Endothelial cell of umbilical vein (primary cell): ENCODE results near the gene GJB5. TPM values are rescaled to one million over a fixed set of nuclear protein-coding genes. Genes with fewer than 3 reads are reported as not detected.

Experiments used
- BruUV-seq: library from RNA; stranded (reverse); fragments of 400-500 nt; replicated peaks from 2 replicates; lab custom pipeline; 2021; lab: Mats Ljungman, UMichigan
- CTCF ChIA-PET: fragments of 300-600, 350-600 bp; sonication (Branson Sonifier 250); formaldehyde crosslinking; loops from one replicate; lab custom pipeline; 2021; ENCODE audit warnings: antibody characterized with exemption, inconsistent platforms; lab: Charles Lee
- POLR2A ChIA-PET: fragments of 300-600, 350-600 bp; sonication (Branson Sonifier 250); formaldehyde crosslinking; loops from one replicate; lab custom pipeline; 2021; ENCODE audit warnings: antibody characterized with exemption, inconsistent platforms; lab: Charles Lee
- DNase-seq: peaks from one replicate; pipeline ENCODE4 v3.0.0-alpha.2; 2011; ENCODE audit warnings: low read depth, low spot score
- FAIRE-seq: peaks from 2 replicates; lab custom pipeline; 2011; peaks lifted over from hg19 to GRCh38; lab: Jason Lieb, UNC
- H2AFZ ChIP-seq: 2 replicates; pipeline ENCODE4 v1.6.0; 2012; ENCODE audit warnings: low read depth, low read length, control low read depth, inconsistent platforms
- H3K27ac ChIP-seq: 2 replicates; pipeline ENCODE4 v1.5.1; 2011; ENCODE audit warnings: low read depth, mild to moderate bottlenecking, control low read depth, low read length, moderate library complexity; ENCODE audit not compliant: insufficient read depth
- H3K27me3 ChIP-seq, 2 experiments: 2 replicates each; pipeline versions ENCODE4 v1.6.0 to v1.6.1; 2011; ENCODE audit warnings: low read length in 2 of 2, mixed read lengths in 1 of 2; ENCODE audit not compliant: control insufficient read depth in 2 of 2, insufficient read depth in 2 of 2
- H3K36me3 ChIP-seq, 2 experiments: 2 replicates in 1 of 2; 3 replicates in 1 of 2; pipeline ENCODE4 v1.5.1; 2011; ENCODE audit warnings: low read length in 2 of 2, mild to moderate bottlenecking in 1 of 2, moderate library complexity in 1 of 2; ENCODE audit not compliant: control insufficient read depth in 2 of 2, insufficient read depth in 2 of 2; ENCODE audit errors: extremely low read depth in 1 of 2
- H3K4me1 ChIP-seq: 3 replicates; pipeline ENCODE4 v1.5.1; 2011; ENCODE audit warnings: mild to moderate bottlenecking, low read length; ENCODE audit not compliant: control insufficient read depth, insufficient read depth; ENCODE audit errors: extremely low read depth
- H3K4me2 ChIP-seq: 2 replicates; pipeline ENCODE4 v1.6.1; 2011; ENCODE audit warnings: low read length, control low read depth, mixed read lengths; ENCODE audit not compliant: insufficient read depth
- H3K4me3 ChIP-seq, 3 experiments: fragments of 200-600 bp in 1 of 3; sonication (generic), shearing (Covaris generic) in 1 of 3; replicated peaks in 1 of 3; 2 replicates each; pipeline ENCODE4 v1.5.1; 2011 to 2016; ENCODE audit warnings: control low read depth in 3 of 3, low read length in 3 of 3, mild to moderate bottlenecking in 2 of 3, inconsistent platforms in 1 of 3, low read depth in 1 of 3, moderate library complexity in 1 of 3; ENCODE audit not compliant: insufficient read depth in 1 of 3
- H3K79me2 ChIP-seq: 2 replicates; pipeline ENCODE4 v1.6.0; 2012; ENCODE audit warnings: low read length, inconsistent platforms; ENCODE audit not compliant: control insufficient read depth, insufficient read depth
- H3K9ac ChIP-seq: replicated peaks from 2 replicates; pipeline ENCODE3; 2011; ENCODE audit warnings: low read length, control low read depth; ENCODE audit not compliant: insufficient read depth; ENCODE audit errors: extremely low read depth
- H3K9me1 ChIP-seq: replicated peaks from 3 replicates; pipeline ENCODE4 v1.6.0; 2011; ENCODE audit warnings: mild to moderate bottlenecking, low read length; ENCODE audit not compliant: control insufficient read depth, insufficient read depth; ENCODE audit errors: extremely low read depth
- H3K9me3 ChIP-seq: replicated peaks from 2 replicates; pipeline ENCODE4 v1.5.1; 2012; ENCODE audit warnings: low read length, inconsistent platforms; ENCODE audit not compliant: control insufficient read depth, insufficient read depth
- H4K20me1 ChIP-seq: replicated peaks from 2 replicates; pipeline ENCODE3; 2011; ENCODE audit warnings: mild to moderate bottlenecking, low read length; ENCODE audit not compliant: control insufficient read depth, insufficient read depth; ENCODE audit errors: extremely low read depth
- EZH2 ChIP-seq: IDR thresholded peaks from 2 replicates; pipeline ENCODE4 v1.6.1; 2012; ENCODE audit warnings: borderline replicate concordance, low read depth, mild to moderate bottlenecking, moderate library complexity, low read length, inconsistent platforms; ENCODE audit not compliant: severe bottlenecking
- FOS ChIP-seq: IDR thresholded peaks from 2 replicates; pipeline ENCODE4 v1.6.1; 2011; ENCODE audit warnings: mild to moderate bottlenecking, low read length, moderate library complexity, borderline replicate concordance; ENCODE audit not compliant: insufficient read depth
- GATA2 ChIP-seq: IDR thresholded peaks from 2 replicates; pipeline ENCODE4 v1.7.0; 2011; ENCODE audit warnings: low read depth, mild to moderate bottlenecking, moderate library complexity, mixed read lengths, low read length; ENCODE audit not compliant: insufficient read length, insufficient read depth
- JUN ChIP-seq: IDR thresholded peaks from 2 replicates; pipeline ENCODE4 v1.6.1; 2011; ENCODE audit warnings: borderline replicate concordance, low read depth; ENCODE audit not compliant: insufficient read length, insufficient read depth
- MYC ChIP-seq: IDR thresholded peaks from one replicate; pipeline ENCODE4 v1.6.1; 2011; ENCODE audit warnings: mild to moderate bottlenecking, low read depth, low read length
- POLR2A ChIP-seq: IDR thresholded peaks from 2 replicates; pipeline ENCODE4 v1.6.1; 2012; ENCODE audit warnings: low read depth, mild to moderate bottlenecking, control low read depth, low read length
- POLR2AphosphoS5 ChIP-seq: IDR thresholded peaks from 2 replicates; pipeline ENCODE4 v1.6.1; 2012; ENCODE audit warnings: low read depth, mild to moderate bottlenecking, control low read depth, low read length, moderate library complexity; ENCODE audit not compliant: insufficient read depth
- dilution Hi-C: fragments of 300-500 bp; cut with MboI; formaldehyde crosslinking; loops from one replicate; pipeline ENCODE4 v1.15.0; 2019; ENCODE audit warnings: low sequenced_read_pairs; ENCODE audit not compliant: extremely low pct_ligation_motif_present
- intact Hi-C: fragments of 100-400 bp; cut with micrococcal nuclease; formaldehyde crosslinking; loops from one replicate; pipeline ENCODE4 v1.10.0; 2022
- polyA plus RNA-seq, 4 experiments: library from polyadenylated mRNA; depleted of rRNA in 3 of 4; stranded (reverse) in 3 of 4; unstranded in 1 of 4; fragments of >200 nt; gene quantifications; 2 replicates each; pipeline versions ENCODE4 v1.2.1 to v1.2.3, GENCODE V29; 2011 to 2012; ENCODE audit warnings: missing spikeins in 1 of 4
- total RNA-seq: library from RNA; stranded (reverse); gene quantifications from 2 replicates; pipeline ENCODE4 v1.2.3, GENCODE V29; 2021
- TF ChIP-seq, protein P1 (sequence below), 2 donors: IDR thresholded peaks; 1 replicate in 1 of 2; 2 replicates in 1 of 2; pipeline ENCODE4 v1.5.1; 2011; ENCODE audit warnings: low read length in 2 of 2, mild to moderate bottlenecking in 2 of 2, moderate library complexity in 2 of 2, control low read depth in 1 of 2, inconsistent platforms in 1 of 2, low read depth in 1 of 2; ENCODE audit not compliant: insufficient read depth in 1 of 2; ENCODE audit errors: extremely low read depth in 1 of 2
- TF ChIP-seq, protein P2 (sequence below): IDR thresholded peaks from 2 replicates; pipeline ENCODE4 v1.6.1; 2011; ENCODE audit not compliant: insufficient read depth, insufficient read length

The GJB5 gene
- total and polyA plus RNA-seq, 2 donors (not counting 3 experiments of a cell fraction or from before 2014, with no cell fraction given) = not detected

DNA sequence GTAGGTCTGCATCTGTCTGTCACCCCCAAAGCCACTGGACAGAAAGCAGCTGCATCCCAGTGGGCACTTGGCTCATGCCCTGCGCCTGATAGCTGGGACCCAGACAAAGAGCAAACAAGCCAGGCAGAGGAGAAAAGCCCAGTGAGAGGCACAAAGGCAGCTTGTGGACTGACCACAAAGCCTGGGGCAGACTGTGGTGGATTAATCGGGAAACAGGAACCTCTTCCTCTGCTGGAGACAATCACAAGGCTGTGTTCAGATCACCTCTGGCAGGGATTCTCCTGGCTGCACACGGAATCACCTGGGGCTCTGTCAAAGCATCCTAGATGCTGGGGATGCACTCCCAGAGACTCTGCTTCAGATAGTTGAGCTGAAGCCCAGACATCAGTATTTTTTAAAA is 15.2 kb upstream of the GJB5 start:
- no peaks in the 10 kb centered on the region for H3K9me3 ChIP-seq
- no peaks in the 10 kb centered on the region for H3K36me3 ChIP-seq
- no peaks in the 10 kb centered on the region for H3K79me2 ChIP-seq
- intact Hi-C loops = no loop called here
- DNase-seq (no peak), FAIRE-seq (no peak)
- H3K4me2 ChIP-seq = no peak overlapping the region
- no peaks in the 10 kb centered on the region for H3K4me1 ChIP-seq
- BruUV-seq = no TSS peak
- peaks cover 2 to 3% of the 10 kb centered on the region in 2 experiments for H3K27me3 ChIP-seq
- TF ChIP-seq, protein P1, sequence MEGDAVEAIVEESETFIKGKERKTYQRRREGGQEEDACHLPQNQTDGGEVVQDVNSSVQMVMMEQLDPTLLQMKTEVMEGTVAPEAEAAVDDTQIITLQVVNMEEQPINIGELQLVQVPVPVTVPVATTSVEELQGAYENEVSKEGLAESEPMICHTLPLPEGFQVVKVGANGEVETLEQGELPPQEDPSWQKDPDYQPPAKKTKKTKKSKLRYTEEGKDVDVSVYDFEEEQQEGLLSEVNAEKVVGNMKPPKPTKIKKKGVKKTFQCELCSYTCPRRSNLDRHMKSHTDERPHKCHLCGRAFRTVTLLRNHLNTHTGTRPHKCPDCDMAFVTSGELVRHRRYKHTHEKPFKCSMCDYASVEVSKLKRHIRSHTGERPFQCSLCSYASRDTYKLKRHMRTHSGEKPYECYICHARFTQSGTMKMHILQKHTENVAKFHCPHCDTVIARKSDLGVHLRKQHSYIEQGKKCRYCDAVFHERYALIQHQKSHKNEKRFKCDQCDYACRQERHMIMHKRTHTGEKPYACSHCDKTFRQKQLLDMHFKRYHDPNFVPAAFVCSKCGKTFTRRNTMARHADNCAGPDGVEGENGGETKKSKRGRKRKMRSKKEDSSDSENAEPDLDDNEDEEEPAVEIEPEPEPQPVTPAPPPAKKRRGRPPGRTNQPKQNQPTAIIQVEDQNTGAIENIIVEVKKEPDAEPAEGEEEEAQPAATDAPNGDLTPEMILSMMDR (IDR thresholded peaks at IDR 0.05; ENCODE audit: extremely low read depth in 1 of 2, insufficient read depth in 1 of 2, low read depth in 1 of 2, low read length in 2 of 2) = no peak
- TF ChIP-seq JUN (no peak), MYC (no peak), POLR2AphosphoS5 (no peak), GATA2 (no peak), POLR2A (no peak), FOS (no peak), EZH2 (no peak)
- TF ChIP-seq, protein P2, sequence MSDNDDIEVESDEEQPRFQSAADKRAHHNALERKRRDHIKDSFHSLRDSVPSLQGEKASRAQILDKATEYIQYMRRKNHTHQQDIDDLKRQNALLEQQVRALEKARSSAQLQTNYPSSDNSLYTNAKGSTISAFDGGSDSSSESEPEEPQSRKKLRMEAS = no peak
- H3K4me3 ChIP-seq = no peak overlapping the region
- no peak overlapping the region for H3K27ac ChIP-seq
- POLR2A ChIA-PET = no interaction called here
- no peaks in the 10 kb centered on the region for H4K20me1 ChIP-seq
- H3K9me1 ChIP-seq = no peaks in the 10 kb centered on the region
- no peak overlapping the region for H3K9ac ChIP-seq
- CTCF ChIA-PET = interaction anchor here (7.8 kb wide), 1 partner anchor 1108 kb away, joined by 338 read pairs; no protein-coding TSS in a partner anchor
- H2AFZ ChIP-seq = no peak overlapping the region
- dilution Hi-C loops = no loop called here
